Fibroblast of the aortic adventitia (primary cell): Measurements from ENCODE around the gene ADCY2. TPM values are rescaled to one million over a fixed set of nuclear protein-coding genes. Genes with fewer than 3 reads are reported as not detected.

ENCODE experiments used
- DNase-seq: peaks from one replicate; pipeline ENCODE4 v3.0.0-alpha.2; 2010; ENCODE audit warnings: low read depth
- H3K4me3 ChIP-seq: 2 replicates; pipeline ENCODE4 v1.5.1; 2011; ENCODE audit warnings: low read depth, mild to moderate bottlenecking, control low read depth, low read length, moderate library complexity
- CTCF ChIP-seq: IDR thresholded peaks from 2 replicates; pipeline ENCODE4 v1.5.1; 2011; ENCODE audit warnings: mild to moderate bottlenecking, low read length, control low read depth, inconsistent platforms; ENCODE audit not compliant: insufficient read depth
- total RNA-seq: library from RNA; depleted of rRNA; stranded (reverse); fragments of >200 nt; gene quantifications from 2 replicates; pipeline ENCODE4 v1.2.3, GENCODE V29; 2012; ENCODE audit warnings: low replicate concordance

Gene ADCY2
- total RNA-seq, 1 donor, result 0.09 TPM

GRCh38 chr5:7772141-7772540 is 376.2 kb downstream of the ADCY2 start:
- no peak for DNase-seq
- no peak for TF ChIP-seq CTCF

GRCh38 chr5:7773178-7773577 is 377.2 kb downstream of the ADCY2 start:
- TF ChIP-seq CTCF, result no peak
- no peak overlapping the region for H3K4me3 ChIP-seq
- DNase-seq, result no peak

More at GRCh38 chr5:7772141-7772540, 376.2 kb downstream of the ADCY2 start:
- H3K4me3 ChIP-seq, result no peak overlapping the region

- H3K4me3 ChIP-seq, result no peak overlapping the region
- DNase-seq, result no peak
- TF ChIP-seq CTCF, result no peak
These were observed 380.5 kb downstream of the ADCY2 start for GRCh38 chr5:7776442-7776841.

- DNase-seq, result no peak
These were observed 383.4 kb downstream of the ADCY2 start for GRCh38 chr5:7779019-7780005.

GRCh38 chr5:7781899-7782298 is 386.0 kb downstream of the ADCY2 start:
- no peak for DNase-seq
- no peak overlapping the region for H3K4me3 ChIP-seq
- no peak for TF ChIP-seq CTCF

More at GRCh38 chr5:7779019-7780005, 383.4 kb downstream of the ADCY2 start:
- H3K4me3 ChIP-seq, result no peak overlapping the region
- TF ChIP-seq CTCF, result no peak

GRCh38 chr5:7784683-7785380 is 388.9 kb downstream of the ADCY2 start:
- H3K4me3 ChIP-seq, result no peak overlapping the region
- no peak for TF ChIP-seq CTCF

More at GRCh38 chr5:7784683-7785380, 388.9 kb downstream of the ADCY2 start:
- DNase-seq, result no peak
